Retinal pigment epithelial cell (primary cell): ENCODE results near the gene SSRP1.

Experiments
- DNase-seq: peaks from one replicate; pipeline ENCODE4 v3.0.0-alpha.2; 2010; ENCODE audit warnings: low read depth
- H3K4me3 ChIP-seq: 2 replicates; pipeline ENCODE4 v1.5.1; 2011; ENCODE audit warnings: mild to moderate bottlenecking, low read length, control low read depth, moderate library complexity
- TF ChIP-seq, protein P1 (sequence below): conservative IDR thresholded peaks from 2 replicates; pipeline ENCODE4 v1.5.1; 2011; ENCODE audit warnings: low read depth, low read length, control low read depth, inconsistent platforms

SSRP1 gene

DNA sequence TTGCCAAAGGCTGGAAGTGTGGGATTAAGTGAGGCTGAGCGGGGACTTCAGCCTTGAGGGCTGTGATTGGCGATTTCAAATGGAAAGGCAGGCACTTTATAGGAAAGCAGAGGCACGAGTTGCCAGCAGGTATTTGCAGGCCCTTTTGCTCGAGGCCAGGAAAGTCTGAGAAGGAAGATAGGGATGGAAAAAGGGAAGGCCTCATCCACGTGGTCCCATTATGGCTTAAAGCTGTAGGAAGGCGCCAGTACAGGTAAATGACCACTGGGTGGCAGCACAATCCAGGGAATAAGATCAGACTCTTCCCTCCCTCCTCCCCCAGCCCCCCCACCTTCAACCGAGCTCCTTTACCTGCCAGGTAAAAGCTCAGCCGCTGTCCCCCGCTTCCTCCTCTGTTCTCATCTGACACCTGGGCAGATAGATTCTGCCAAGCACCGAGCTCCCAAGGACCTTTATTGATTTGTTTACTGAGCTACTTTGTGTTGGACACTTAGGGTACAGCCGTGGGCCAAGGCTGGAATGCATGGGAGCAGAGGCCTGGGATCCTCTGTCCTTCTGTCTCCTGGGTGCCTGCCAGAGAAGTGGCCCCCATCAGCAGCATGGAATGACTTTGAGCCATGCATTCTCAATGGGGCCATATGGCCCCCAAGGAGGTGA, 10.0 kb upstream of the SSRP1 start:
- DNase-seq = no peak
- no peak overlapping the region for H3K4me3 ChIP-seq
- TF ChIP-seq, protein P1, sequence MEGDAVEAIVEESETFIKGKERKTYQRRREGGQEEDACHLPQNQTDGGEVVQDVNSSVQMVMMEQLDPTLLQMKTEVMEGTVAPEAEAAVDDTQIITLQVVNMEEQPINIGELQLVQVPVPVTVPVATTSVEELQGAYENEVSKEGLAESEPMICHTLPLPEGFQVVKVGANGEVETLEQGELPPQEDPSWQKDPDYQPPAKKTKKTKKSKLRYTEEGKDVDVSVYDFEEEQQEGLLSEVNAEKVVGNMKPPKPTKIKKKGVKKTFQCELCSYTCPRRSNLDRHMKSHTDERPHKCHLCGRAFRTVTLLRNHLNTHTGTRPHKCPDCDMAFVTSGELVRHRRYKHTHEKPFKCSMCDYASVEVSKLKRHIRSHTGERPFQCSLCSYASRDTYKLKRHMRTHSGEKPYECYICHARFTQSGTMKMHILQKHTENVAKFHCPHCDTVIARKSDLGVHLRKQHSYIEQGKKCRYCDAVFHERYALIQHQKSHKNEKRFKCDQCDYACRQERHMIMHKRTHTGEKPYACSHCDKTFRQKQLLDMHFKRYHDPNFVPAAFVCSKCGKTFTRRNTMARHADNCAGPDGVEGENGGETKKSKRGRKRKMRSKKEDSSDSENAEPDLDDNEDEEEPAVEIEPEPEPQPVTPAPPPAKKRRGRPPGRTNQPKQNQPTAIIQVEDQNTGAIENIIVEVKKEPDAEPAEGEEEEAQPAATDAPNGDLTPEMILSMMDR = peak; percentile 69

DNA sequence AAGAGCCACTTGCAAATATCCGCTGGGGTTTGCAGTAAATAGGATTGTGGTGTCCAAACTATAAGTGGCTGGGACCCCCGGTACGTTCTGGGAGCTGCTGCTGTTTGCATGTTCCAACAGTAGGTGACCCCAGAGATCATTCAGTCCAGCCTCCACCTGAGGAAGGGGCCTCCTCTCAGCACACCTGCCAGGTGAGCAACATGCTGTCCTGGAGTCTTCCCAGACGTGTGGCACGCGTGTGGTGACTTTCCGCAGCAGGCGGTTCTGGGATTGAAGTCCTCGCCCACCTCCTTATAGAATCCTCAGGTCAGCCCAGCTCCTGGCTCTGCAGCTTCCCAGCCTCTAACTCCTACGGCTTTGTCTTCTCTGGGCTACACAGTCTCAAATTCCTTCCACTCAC, 9.1 kb upstream of the SSRP1 start:
- TF ChIP-seq, protein P1 = no peak
- DNase-seq = no peak
- H3K4me3 ChIP-seq = no peak overlapping the region

DNA sequence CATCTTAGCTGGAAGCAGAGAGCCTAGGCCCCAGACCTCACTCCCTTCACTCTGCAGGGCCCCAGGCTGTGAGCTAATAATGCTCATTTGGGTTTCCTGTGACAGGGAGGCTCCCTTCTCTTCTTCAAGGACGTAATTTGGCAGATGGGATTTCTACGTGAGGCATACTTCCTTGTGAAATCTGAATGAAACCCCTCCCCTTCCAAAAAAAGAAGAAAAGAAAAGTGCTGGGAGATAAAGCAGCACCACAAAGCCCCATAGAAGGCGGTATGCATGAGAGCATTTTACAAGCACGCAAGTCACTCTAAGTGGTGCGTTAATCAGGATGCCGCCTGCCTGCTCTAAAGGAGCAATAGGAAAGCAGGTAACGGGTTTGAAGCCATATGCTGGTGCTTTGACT, 8.1 kb upstream of the SSRP1 start:
- TF ChIP-seq, protein P1 = no peak
- DNase-seq = no peak
- H3K4me3 ChIP-seq = no peak overlapping the region

DNA sequence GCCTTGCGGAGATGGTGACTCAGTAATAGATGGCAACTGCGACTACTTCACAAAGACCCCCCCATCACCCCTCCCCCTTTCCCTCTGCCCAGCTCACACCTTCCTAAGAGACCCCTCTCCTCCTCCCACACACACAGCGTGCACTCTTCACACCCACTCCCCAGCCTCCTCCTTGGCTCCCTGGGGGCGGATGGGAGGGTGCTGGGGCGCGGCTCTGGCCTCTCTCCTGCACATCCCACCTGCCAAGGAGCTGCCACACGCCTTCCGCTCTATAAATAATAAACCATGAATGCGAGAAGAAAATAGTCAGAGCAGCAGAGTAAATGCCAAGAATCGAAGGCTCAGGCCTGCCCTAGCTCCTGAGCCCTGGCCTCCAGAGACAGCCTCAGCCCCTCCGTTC, 7.0 kb upstream of the SSRP1 start:
- no peak overlapping the region for H3K4me3 ChIP-seq
- DNase-seq = no peak
- TF ChIP-seq, protein P1 = no peak

DNA sequence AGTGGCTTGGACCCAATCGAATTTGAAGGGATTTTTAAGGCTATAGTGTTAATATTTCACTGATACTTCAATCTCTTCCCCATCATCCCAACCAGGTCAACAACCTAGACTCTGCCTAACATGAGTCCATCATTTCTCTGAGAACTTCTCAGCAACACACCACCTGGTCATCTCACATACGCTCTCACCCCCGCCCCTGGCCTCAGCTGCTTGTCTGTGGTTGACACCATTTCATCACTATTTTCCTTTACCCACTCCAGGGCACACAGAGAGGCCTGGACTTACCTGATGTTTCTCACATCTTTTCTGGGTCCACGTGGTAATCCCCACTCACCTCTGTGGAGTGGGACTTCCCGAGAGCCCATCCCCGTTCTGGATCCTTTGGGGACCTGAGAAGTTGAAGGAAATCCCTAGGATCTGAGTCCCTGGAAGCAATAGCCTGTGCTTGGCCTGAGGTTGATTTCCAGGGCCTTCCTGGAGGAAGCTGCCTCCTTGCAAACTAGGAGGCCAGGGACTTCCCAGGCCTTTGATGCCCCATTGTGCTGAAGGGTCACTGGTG, 5.6 kb upstream of the SSRP1 start:
- H3K4me3 ChIP-seq = no peak overlapping the region
- no peak for DNase-seq
- TF ChIP-seq, protein P1 = no peak

DNA sequence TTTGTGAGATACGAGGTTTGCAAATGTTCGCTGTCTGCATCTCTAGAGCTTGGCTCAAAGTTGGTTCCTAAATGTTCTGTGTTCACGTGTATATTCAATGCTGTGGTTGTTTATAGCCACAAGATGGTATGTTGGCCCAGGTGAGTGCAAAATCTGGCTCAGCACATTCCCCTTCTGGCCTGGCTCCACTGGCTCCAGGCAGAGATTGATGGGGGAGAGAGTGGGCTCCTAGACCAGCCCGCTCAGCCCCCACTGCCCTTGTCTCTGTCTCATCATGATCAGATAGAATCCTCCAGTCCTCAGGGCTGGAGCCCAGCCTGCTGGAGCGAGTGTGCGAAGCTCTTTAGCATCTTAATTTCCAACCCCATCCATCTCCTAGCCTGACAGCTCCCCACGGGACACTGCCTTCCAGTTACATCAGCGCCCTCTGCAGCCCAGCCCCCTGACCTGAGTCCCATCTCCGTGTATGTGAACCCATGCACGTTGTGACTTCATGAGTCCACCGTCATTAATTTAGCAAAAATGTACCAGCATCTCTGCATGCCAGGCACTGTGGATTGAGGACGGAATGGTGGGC, 4.4 kb upstream of the SSRP1 start:
- TF ChIP-seq, protein P1 = peak; percentile 28
- no peak for DNase-seq
- no peak overlapping the region for H3K4me3 ChIP-seq

DNA sequence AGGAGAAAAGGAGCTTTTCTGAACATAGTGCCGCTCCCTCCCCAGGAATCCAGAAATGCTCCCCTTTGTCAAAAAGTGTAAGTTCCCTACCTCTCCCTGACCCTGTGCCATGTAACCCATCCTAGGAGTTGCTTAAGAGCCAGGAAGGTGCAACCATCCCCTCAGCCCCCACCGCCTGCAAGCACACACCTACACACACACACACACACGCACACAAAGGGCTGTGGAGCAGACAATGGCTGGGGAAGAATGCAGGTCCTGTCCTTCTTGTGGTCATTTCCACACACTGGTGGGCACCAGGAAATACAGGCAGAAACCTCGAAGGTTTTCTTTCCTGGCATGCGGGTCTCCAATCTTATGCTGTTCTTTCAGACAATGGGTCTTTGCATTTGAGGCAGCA, 3.6 kb upstream of the SSRP1 start:
- DNase-seq = no peak
- TF ChIP-seq, protein P1 = no peak
- no peak overlapping the region for H3K4me3 ChIP-seq
